Measurements from ENCODE around the gene SNPH.

Gene SNPH

GRCh38 chr20:1327827-1328679, 62.0 kb downstream of the SNPH start:
- H3K4me3 Mint-ChIP-seq = peak overlapping the region in 1 of 3 experiments; percentile 31
- H3K4me1 Mint-ChIP-seq = peaks cover 7% of the 10 kb centered on the region
- no peaks in the 10 kb centered on the region for H3K27me3 Mint-ChIP-seq (ENCODE audit: low read depth)
- H3K9me3 Mint-ChIP-seq = no peaks in the 10 kb centered on the region
- peaks cover 8% of the 10 kb centered on the region for H3K36me3 Mint-ChIP-seq (ENCODE audit: low read depth)
- no peak for TF ChIP-seq CTCF (IDR thresholded peaks at IDR 0.05; ENCODE audit: unreplicated experiment in 3 of 3)
- no peak overlapping the region for H3K27ac Mint-ChIP-seq

- Mint-ChIP-seq H3K4me3 (peak within 1 kb of the TSS in 2 of 3 experiments; percentile 31 to 34), H3K4me1 (peaks cover 7% of the 10 kb centered on the region), H3K36me3 (ENCODE audit: low read depth) (peaks cover 15% of the 10 kb centered on the region), H3K9me3 (no peaks in the 10 kb centered on the region), H3K27me3 (ENCODE audit: low read depth) (no peaks in the 10 kb centered on the region), H3K27ac (peak within 1 kb of the TSS in 1 of 3 experiments; percentile 56)
- TF ChIP-seq CTCF (IDR thresholded peaks at IDR 0.05; ENCODE audit: unreplicated experiment in 3 of 3) = no peak
Measured at GRCh38 chr20:1328680-1329330, 62.7 kb downstream of the SNPH start, which contains the start of gene SDCBP2. TSS of gene SDCBP2 (minus strand) at chr20:1329139. CDS start at chr20:1320416, 8,723 bp downstream.

GRCh38 chr20:1330075-1330830, 64.2 kb downstream of the SNPH start:
- Mint-ChIP-seq H3K36me3 (ENCODE audit: low read depth) (peaks cover 18% of the 10 kb centered on the region), H3K9me3 (no peaks in the 10 kb centered on the region), H3K4me3 (peak overlapping the region in 1 of 3 experiments; percentile 6), H3K27me3 (ENCODE audit: low read depth) (no peaks in the 10 kb centered on the region), H3K27ac (no peak overlapping the region), H3K4me1 (peaks cover 7% of the 10 kb centered on the region)
- no peak for TF ChIP-seq CTCF (IDR thresholded peaks at IDR 0.05; ENCODE audit: unreplicated experiment in 3 of 3)

GRCh38 chr20:1331101-1331500, 65.0 kb downstream of the SNPH start:
- Mint-ChIP-seq H3K4me1 (peaks cover 7% of the 10 kb centered on the region), H3K27me3 (ENCODE audit: low read depth) (no peaks in the 10 kb centered on the region), H3K27ac (no peak overlapping the region), H3K4me3 (no peak overlapping the region), H3K9me3 (no peaks in the 10 kb centered on the region), H3K36me3 (ENCODE audit: low read depth) (peaks cover 18% of the 10 kb centered on the region)
- no peak for TF ChIP-seq CTCF (IDR thresholded peaks at IDR 0.05; ENCODE audit: unreplicated experiment in 3 of 3)

GRCh38 chr20:1331801-1332453, 65.8 kb downstream of the SNPH start:
- Mint-ChIP-seq H3K4me1 (peaks cover 7% of the 10 kb centered on the region), H3K27me3 (ENCODE audit: low read depth) (no peaks in the 10 kb centered on the region), H3K9me3 (no peaks in the 10 kb centered on the region), H3K36me3 (ENCODE audit: low read depth) (peaks cover 18% of the 10 kb centered on the region), H3K27ac (no peak overlapping the region), H3K4me3 (no peak overlapping the region)
- no peak for TF ChIP-seq CTCF (IDR thresholded peaks at IDR 0.05; ENCODE audit: unreplicated experiment in 3 of 3)

Data from nephron (organoid).